Measurements from ENCODE around the gene PERM1. TPM values are rescaled to one million over a fixed set of nuclear protein-coding genes. Genes with fewer than 3 reads are reported as not detected.

PERM1 gene
- total RNA-seq, 4 donors from 2014 or later = 0.11 to 0.50 (median 0.30) TPM

DNA sequence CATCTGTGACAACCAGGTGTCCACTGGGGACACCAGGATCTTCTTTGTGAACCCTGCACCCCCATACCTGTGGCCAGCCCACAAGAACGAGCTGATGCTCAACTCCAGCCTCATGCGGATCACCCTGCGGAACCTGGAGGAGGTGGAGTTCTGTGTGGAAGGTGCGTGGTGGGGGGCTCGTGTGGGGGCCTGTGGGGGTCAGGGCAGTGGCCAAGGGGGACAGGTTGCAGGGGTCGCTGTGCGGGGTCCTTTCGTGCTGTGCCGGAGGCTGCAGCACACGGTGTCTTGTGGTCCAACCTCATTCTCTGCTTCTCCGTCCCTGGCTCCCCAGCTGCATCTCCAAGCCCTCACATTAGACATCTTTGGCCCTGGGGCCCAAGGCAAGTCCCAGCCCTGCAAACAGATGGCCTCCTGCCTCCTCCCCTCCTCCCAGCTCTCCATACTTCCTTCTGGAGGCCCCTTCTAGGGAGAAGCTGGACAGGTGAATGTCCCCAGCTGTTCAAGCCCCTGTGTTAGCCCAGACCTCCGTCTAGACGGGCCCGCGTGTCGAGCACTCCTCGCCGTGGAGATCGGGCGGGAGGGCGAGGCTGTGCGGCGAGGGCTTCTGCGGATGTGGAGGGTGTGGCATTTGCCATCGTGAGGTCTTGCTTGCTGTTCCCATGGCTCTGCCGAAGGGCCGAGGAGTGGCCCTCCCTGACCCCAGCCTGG is 40.6 kb upstream of the PERM1 start:
- 90% methylated on average over 3 of the region's 27 CpGs for WGBS
- no peaks in the 10 kb centered on the region for H3K27me3 ChIP-seq
- intact Hi-C loops (cut with DNase I) = no loop called here
- DNase-seq (ENCODE audit: extremely low spot score) = no peak
- H3K27ac ChIP-seq (replicated peaks in 1 of 4) = no peak overlapping the region
- H3K36me3 ChIP-seq = peaks cover 0 to 4% (median 0%) of the 10 kb centered on the region in 4 donors
- H3K4me1 ChIP-seq = peaks cover 31 to 75% (median 58%) of the 10 kb centered on the region in 4 donors
- H3K4me3 ChIP-seq = no peak overlapping the region
- TF ChIP-seq, protein P1, sequence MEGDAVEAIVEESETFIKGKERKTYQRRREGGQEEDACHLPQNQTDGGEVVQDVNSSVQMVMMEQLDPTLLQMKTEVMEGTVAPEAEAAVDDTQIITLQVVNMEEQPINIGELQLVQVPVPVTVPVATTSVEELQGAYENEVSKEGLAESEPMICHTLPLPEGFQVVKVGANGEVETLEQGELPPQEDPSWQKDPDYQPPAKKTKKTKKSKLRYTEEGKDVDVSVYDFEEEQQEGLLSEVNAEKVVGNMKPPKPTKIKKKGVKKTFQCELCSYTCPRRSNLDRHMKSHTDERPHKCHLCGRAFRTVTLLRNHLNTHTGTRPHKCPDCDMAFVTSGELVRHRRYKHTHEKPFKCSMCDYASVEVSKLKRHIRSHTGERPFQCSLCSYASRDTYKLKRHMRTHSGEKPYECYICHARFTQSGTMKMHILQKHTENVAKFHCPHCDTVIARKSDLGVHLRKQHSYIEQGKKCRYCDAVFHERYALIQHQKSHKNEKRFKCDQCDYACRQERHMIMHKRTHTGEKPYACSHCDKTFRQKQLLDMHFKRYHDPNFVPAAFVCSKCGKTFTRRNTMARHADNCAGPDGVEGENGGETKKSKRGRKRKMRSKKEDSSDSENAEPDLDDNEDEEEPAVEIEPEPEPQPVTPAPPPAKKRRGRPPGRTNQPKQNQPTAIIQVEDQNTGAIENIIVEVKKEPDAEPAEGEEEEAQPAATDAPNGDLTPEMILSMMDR (IDR thresholded peaks at IDR 0.05) = no peak
- no peak for TF ChIP-seq POLR2AphosphoS5 (IDR thresholded peaks at IDR 0.05)
- no peak for TF ChIP-seq POLR2A (IDR thresholded peaks at IDR 0.05; ENCODE audit: low read depth)
- TF ChIP-seq EP300 (IDR thresholded peaks at IDR 0.05) = no peak
- no peaks in the 10 kb centered on the region for H3K9me3 ChIP-seq

GRCh38 chr1:1021920-1022259 is 40.0 kb upstream of the PERM1 start:
- WGBS = 84% methylated on average over 6 of the region's 10 CpGs
- TF ChIP-seq POLR2AphosphoS5 (IDR thresholded peaks at IDR 0.05) (no peak), EP300 (IDR thresholded peaks at IDR 0.05) (no peak), POLR2A (IDR thresholded peaks at IDR 0.05; ENCODE audit: low read depth) (no peak)
- TF ChIP-seq, protein P1 (IDR thresholded peaks at IDR 0.05) = no peak
- no peaks in the 10 kb centered on the region for H3K9me3 ChIP-seq
- no peaks in the 10 kb centered on the region for H3K36me3 ChIP-seq
- H3K27me3 ChIP-seq = no peaks in the 10 kb centered on the region
- intact Hi-C loops (cut with DNase I) = no loop called here
- H3K4me3 ChIP-seq = no peak overlapping the region
- DNase-seq (ENCODE audit: extremely low spot score) = no peak
- H3K4me1 ChIP-seq = peaks cover 31 to 73% (median 58%) of the 10 kb centered on the region in 4 donors
- H3K27ac ChIP-seq (replicated peaks in 1 of 4) = no peak overlapping the region

DNA sequence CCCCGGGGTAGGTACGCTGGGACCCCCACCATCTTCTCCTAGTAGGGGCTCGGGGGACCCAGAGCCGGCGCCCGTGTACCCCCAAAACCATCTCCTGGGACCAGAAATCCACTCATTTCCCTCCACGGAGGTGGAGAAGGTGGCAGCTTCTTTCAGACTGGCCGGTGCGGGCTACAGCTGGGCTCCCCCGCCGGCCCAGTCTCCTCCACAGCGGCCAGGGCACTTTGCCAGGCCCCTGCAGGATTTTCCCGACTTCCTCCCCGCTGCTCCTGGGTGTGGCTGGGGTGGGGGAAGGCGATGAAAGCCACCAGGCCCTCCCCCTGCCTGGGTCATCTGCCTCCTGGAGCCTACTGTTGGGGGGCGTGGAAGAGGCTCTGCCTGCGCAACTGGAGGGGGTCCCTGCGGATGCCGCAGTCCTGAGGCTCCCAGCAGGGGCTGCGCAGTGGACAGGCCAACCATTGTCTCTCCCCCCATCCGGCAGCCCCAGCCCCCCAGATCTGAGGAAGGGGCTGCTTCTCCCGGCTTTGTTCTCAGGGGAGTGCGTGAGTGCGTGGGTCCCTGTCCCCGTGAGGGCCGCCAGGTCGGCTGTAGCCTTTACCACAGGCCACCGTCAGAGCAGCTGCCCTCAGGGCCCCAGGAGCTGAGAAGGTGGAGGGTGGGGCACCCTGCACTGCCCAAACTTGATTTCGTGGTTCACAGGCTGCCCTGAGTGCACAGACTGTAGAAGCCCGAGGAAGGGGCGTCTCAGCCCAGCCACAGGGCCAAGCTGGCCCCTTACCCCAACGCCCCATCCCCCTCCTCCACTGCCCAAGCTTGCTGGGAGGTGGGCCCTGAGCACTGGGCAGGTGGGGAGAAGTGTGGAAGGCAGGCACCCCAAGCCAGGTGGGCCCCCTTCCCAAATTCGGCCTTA is 39.4 kb upstream of the PERM1 start:
- WGBS = 68% methylated on average over 5 of the region's 33 CpGs
- intact Hi-C loops (cut with DNase I) = no loop called here
- H3K36me3 ChIP-seq = no peaks in the 10 kb centered on the region
- H3K27me3 ChIP-seq = no peaks in the 10 kb centered on the region
- DNase-seq (ENCODE audit: extremely low spot score) = no peak
- peak overlapping the region in 1 of 4 donors; percentile 95 for H3K27ac ChIP-seq (replicated peaks in 1 of 4)
- TF ChIP-seq POLR2A (IDR thresholded peaks at IDR 0.05; ENCODE audit: low read depth) (no peak), POLR2AphosphoS5 (IDR thresholded peaks at IDR 0.05) (peak in 1 of 2 donors; percentile 26), EP300 (IDR thresholded peaks at IDR 0.05) (no peak)
- TF ChIP-seq, protein P1 (IDR thresholded peaks at IDR 0.05) = no peak
- H3K9me3 ChIP-seq = no peaks in the 10 kb centered on the region
- peak overlapping the region; percentile 80 to 90 (median 84) for H3K4me3 ChIP-seq
- H3K4me1 ChIP-seq = peaks cover 31 to 67% (median 54%) of the 10 kb centered on the region in 4 donors

- WGBS = 0% methylated on average over 4 of the region's 59 CpGs
- intact Hi-C loops (cut with DNase I) = no loop called here
- H3K27ac ChIP-seq (replicated peaks in 1 of 4) = peak overlapping the region; percentile 93 to 96 (median 96)
- H3K9me3 ChIP-seq = no peaks in the 10 kb centered on the region
- no peak for DNase-seq (ENCODE audit: extremely low spot score)
- peak overlapping the region; percentile 80 to 90 (median 84) for H3K4me3 ChIP-seq
- no peak for TF ChIP-seq POLR2A (IDR thresholded peaks at IDR 0.05; ENCODE audit: low read depth)
- no peak for TF ChIP-seq EP300 (IDR thresholded peaks at IDR 0.05)
- TF ChIP-seq, protein P1 (IDR thresholded peaks at IDR 0.05) = no peak
- no peak for TF ChIP-seq POLR2AphosphoS5 (IDR thresholded peaks at IDR 0.05)
- H3K4me1 ChIP-seq = peaks cover 28 to 62% (median 48%) of the 10 kb centered on the region in 4 donors
- no peaks in the 10 kb centered on the region for H3K36me3 ChIP-seq
- H3K27me3 ChIP-seq = no peaks in the 10 kb centered on the region
These were observed 38.6 kb upstream of the PERM1 start for GRCh38 chr1:1020415-1021009.

Data from esophagus muscularis mucosa (tissue), 4 donors.